Measurements from ENCODE around the gene EFNA2. TPM values are rescaled to one million over a fixed set of nuclear protein-coding genes. Genes with fewer than 3 reads are reported as not detected.

Gene EFNA2
- total RNA-seq, 1 experiment from 2014 or later, result 14.3 TPM

GRCh38 chr19:1266916-1267476 is 18.7 kb upstream of the EFNA2 start:
- Histone ChIP-seq H3K27me3 (ENCODE audit: insufficient read depth, low read length) (no peaks in the 10 kb centered on the region), H2AK5ac (ENCODE audit: insufficient read length, low read length) (no peak overlapping the region), H4K91ac (ENCODE audit: insufficient read length, low read depth, low read length) (no peak overlapping the region), H3K18ac (ENCODE audit: insufficient read length, low read depth, low read length) (no peak overlapping the region), H2BK12ac (ENCODE audit: insufficient read length, low read depth, low read length) (no peak overlapping the region), H3K27ac (ENCODE audit: insufficient read length, low read depth, low read length) (no peak overlapping the region), H3K4me1 (ENCODE audit: insufficient read depth, low read length) (peaks cover 4% of the 10 kb centered on the region; the same call in 1 of the 2 replicates), H3T11ph (ENCODE audit: low read length) (no peak overlapping the region), H2BK5ac (ENCODE audit: insufficient read length, low read length) (no peak overlapping the region), H3K4ac (ENCODE audit: low read depth, low read length) (no peak overlapping the region), H2BK15ac (ENCODE audit: low read depth, low read length) (no peak overlapping the region), H3K9me3 (ENCODE audit: control insufficient read depth, low read depth, low read length) (no peaks in the 10 kb centered on the region), H3K4me2 (ENCODE audit: insufficient read depth, insufficient read length, low read length) (peak overlapping the region; percentile 44), H4K20me1 (ENCODE audit: control insufficient read depth, insufficient read depth, insufficient read length) (no peaks in the 10 kb centered on the region), H3K9ac (ENCODE audit: extremely low read depth, insufficient read length, low read length) (no peak overlapping the region), H3K79me2 (ENCODE audit: insufficient read depth, low read length) (peaks cover 4% of the 10 kb centered on the region; the same call in 1 of the 2 replicates), H3K56ac (ENCODE audit: insufficient read length, low read depth, low read length) (no peak overlapping the region), H3K79me1 (ENCODE audit: insufficient read depth, low read depth, low read length, poor library complexity, severe bottlenecking) (peaks cover 9% of the 10 kb centered on the region), H3K23me2 (ENCODE audit: insufficient read length, low read depth, low read length, poor library complexity, severe bottlenecking) (peaks cover 21% of the 10 kb centered on the region), H4K8ac (replicated peaks; ENCODE audit: insufficient read length, low read depth, low read length) (no peak overlapping the region), H4K5ac (ENCODE audit: insufficient read length, low read depth, low read length) (no peak overlapping the region), H2BK120ac (ENCODE audit: low read depth, low read length, poor library complexity, severe bottlenecking) (no peak overlapping the region), H3K14ac (ENCODE audit: insufficient read depth, low read length) (no peak overlapping the region), H3K23ac (ENCODE audit: insufficient read length, low read depth, low read length) (no peak overlapping the region), H2BK20ac (ENCODE audit: low read depth, low read length, poor library complexity, severe bottlenecking) (no peak overlapping the region), H2AFZ (ENCODE audit: low read length) (no peak overlapping the region)
- peaks cover 13% of the 10 kb centered on the region for H3K27me3 Mint-ChIP-seq (ENCODE audit: low read depth)
- DNase-seq, result peak; percentile 73
- peak; percentile 99 for TF ChIP-seq CTCF (conservative IDR thresholded peaks at IDR 0.05)
- no peak overlapping the region for H3K27ac Mint-ChIP-seq
- peak overlapping the region; percentile 56 to 75 for H3K4me3 Mint-ChIP-seq
- no CpG with 5 or more reads among the region's 59 CpGs for WGBS (ENCODE audit: extremely low coverage, insufficient read length, low lambda C conversion rate)
- no peaks in the 10 kb centered on the region for H3K9me3 Mint-ChIP-seq
- peaks cover 56 to 63% of the 10 kb centered on the region in 2 experiments for H3K4me1 Mint-ChIP-seq
- peaks cover 18 to 35% (median 22%) of the 10 kb centered on the region in 3 experiments for H3K36me3 Mint-ChIP-seq (ENCODE audit: insufficient read depth in 1 of 3, low read depth in 3 of 3)
